Duodenal mucosa (tissue), 2 donors: ENCODE results near the gene TXNL1.
"Not testable (repeated sequence)": the region's sequence is repeated elsewhere in the genome, so short reads cannot be mapped to it uniquely, and the experiment has no call there.

Experiments used
- H3K27ac ChIP-seq: one replicate; pipeline ENCODE4 v1.7.0; 2013; ENCODE audit warnings: low read depth, low read length
- H3K27me3 ChIP-seq, 2 donors: one replicate each; pipeline ENCODE4 v1.7.0; 2013; ENCODE audit warnings: low read length in 2 of 2, control low read depth in 1 of 2; ENCODE audit not compliant: insufficient read depth in 2 of 2, control insufficient read depth in 1 of 2
- H3K36me3 ChIP-seq, 2 donors: one replicate each; pipeline ENCODE4 v1.7.0; 2013; ENCODE audit warnings: low read length in 2 of 2, control low read depth in 1 of 2; ENCODE audit not compliant: insufficient read depth in 2 of 2, control insufficient read depth in 1 of 2
- H3K4me1 ChIP-seq, 2 donors: one replicate each; pipeline ENCODE4 v1.7.0; 2013; ENCODE audit warnings: low read length in 2 of 2, control low read depth in 1 of 2; ENCODE audit not compliant: insufficient read depth in 2 of 2, control insufficient read depth in 1 of 2
- H3K4me3 ChIP-seq, 2 donors: one replicate each; pipeline ENCODE4 v1.7.0; 2013; ENCODE audit warnings: low read length in 2 of 2, low read depth in 1 of 2
- H3K9ac ChIP-seq, 2 donors: one replicate each; pipeline ENCODE4 v1.7.0; 2013; ENCODE audit warnings: low read length in 2 of 2, low read depth in 1 of 2
- H3K9me3 ChIP-seq, 2 donors: one replicate each; pipeline ENCODE4 v1.7.0; 2013; ENCODE audit warnings: low read length in 2 of 2, control low read depth in 1 of 2; ENCODE audit not compliant: control insufficient read depth in 1 of 2

Gene TXNL1

DNA sequence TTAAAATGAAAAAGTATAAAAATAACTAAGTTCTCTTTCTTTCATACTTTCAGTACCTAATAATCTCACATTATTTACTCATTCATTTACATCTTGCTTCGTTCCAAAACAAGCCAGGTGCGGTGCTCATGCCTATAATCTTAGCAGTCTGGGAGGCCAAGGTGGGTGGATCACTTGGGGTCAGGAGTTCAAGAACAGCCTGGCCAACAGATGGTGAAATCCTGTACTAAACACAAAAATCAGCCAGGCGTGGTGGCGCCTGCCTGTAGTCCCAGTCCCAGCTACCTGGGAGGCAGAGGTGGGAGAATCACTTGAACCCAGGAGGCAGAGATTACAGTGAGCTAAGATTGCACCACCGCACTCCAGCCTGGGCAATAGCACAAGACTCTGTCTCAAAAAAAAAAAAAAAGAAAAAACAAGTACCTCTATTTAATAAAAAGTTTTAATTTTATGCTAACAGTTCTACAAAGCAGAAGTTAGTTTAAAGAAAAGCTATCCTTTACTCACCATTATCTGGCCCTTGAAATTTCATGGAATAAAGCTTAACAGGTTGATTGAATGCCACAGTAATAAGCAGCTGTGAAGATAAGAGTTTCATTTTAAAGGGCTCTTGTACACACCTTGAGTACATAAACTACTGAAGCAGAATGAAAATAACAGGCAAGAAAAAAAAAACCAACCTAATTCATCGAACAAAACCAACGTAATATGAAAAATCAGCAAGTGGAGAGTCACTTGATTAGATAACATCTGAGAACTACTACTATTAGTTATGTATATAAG lies 22.5 kb downstream of the TXNL1 start:
- Histone ChIP-seq H3K36me3 (peaks cover 14 to 39% of the 10 kb centered on the region in 2 donors), H3K9me3 (no peaks in the 10 kb centered on the region), H3K4me1 (peaks cover 0 to 4% of the 10 kb centered on the region in 2 donors), H3K4me3 (no peak overlapping the region), H3K27ac (no peak overlapping the region), H3K9ac (no peak overlapping the region), H3K27me3 (no peaks in the 10 kb centered on the region)

DNA sequence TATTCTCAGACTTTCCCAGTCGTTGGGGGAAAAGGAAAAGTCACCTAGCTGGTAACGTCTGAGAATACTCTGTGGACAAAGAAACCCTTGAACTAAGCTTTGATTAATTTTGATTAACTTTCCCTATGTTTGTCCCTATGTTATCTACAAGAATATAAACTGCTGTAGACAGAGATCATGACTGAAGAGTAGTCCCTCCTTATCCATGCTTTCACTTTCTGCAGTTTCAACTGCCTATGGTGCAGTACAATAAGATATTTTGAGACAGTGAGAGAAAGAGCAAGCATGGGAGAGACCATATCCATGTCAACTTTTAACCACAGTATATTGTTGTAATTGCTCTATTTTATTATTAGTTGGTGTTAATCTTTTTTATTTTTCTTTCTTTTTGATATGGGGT lies 31.8 kb downstream of the TXNL1 start:
- H3K36me3 ChIP-seq: peaks cover 22 to 42% of the 10 kb centered on the region in 2 donors
- no peaks in the 10 kb centered on the region for H3K9me3 ChIP-seq
- no peaks in the 10 kb centered on the region for H3K27me3 ChIP-seq
- no peak overlapping the region for H3K4me3 ChIP-seq
- H3K27ac ChIP-seq: no peak overlapping the region
- no peaks in the 10 kb centered on the region for H3K4me1 ChIP-seq
- no peak overlapping the region for H3K9ac ChIP-seq

DNA sequence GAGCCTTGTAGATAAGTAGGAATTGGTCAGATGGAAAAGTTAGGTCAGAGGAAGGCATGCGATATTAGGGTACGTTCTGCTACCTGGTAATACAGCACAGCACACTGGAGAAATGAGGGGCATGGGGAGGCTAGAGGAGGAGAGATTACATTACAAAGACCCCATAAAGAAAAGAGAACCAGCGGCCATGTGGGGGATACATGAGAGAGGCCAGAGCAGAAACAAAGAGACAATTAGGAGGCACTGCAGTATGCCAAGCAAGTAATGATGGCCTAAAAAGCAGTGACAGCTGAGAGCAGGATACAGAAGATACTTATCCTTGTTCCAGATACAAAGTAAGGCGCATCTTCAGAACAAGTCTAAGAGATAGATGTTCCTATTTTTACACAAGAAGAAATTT lies 40.0 kb downstream of the TXNL1 start:
- H3K9me3 ChIP-seq: no peaks in the 10 kb centered on the region
- H3K27ac ChIP-seq: no peak overlapping the region
- H3K36me3 ChIP-seq: peaks cover 5 to 10% of the 10 kb centered on the region in 2 donors
- no peak overlapping the region for H3K4me3 ChIP-seq
- H3K27me3 ChIP-seq: no peaks in the 10 kb centered on the region
- no peaks in the 10 kb centered on the region for H3K4me1 ChIP-seq
- H3K9ac ChIP-seq: no peak overlapping the region

DNA sequence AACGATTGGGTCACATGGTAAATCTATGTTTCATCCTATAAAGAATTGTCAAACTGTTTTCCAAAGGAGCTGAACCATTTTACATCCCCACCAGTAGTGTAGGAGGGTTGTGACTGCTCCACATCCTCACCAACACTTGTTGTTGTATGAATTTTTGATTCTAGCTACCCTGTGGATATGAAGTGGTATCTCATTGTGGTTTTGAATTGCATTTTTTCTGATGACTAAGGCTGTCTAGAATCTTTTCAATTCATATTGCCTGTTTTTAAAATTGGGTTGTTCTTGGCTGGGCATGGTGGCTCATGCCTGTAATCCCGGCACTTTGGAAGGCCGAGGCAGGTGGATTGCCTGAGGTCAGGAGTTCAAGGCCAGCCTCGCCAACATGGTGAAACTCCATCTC lies 44.5 kb downstream of the TXNL1 start:
- Histone ChIP-seq H3K27me3 (no peaks in the 10 kb centered on the region), H3K9me3 (no peaks in the 10 kb centered on the region), H3K27ac (no peak overlapping the region), H3K4me3 (no peak overlapping the region), H3K4me1 (no peaks in the 10 kb centered on the region), H3K36me3 (no peaks in the 10 kb centered on the region), H3K9ac (no peak overlapping the region)

DNA sequence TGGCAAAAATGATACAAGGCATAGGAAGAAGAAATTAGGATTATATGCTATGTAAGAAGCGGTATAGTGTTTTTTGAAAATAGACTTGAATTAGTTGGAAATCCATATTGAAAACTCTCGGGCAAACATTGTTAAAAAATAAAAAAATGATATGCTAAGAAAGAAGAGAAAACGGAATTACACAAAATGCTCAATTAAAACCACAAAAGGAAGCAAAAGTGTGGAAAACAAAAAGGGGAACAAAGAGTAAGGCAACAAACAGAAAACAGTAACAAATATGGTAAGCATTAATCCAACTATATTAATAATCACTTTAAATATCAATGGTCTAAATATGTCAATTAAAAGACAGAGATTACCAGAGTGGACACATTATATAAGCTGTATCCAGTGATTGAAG lies 58.4 kb downstream of the TXNL1 start:
- H3K27me3 ChIP-seq: no peaks in the 10 kb centered on the region
- H3K9me3 ChIP-seq: no peaks in the 10 kb centered on the region
- H3K27ac ChIP-seq: no peak overlapping the region
- H3K4me3 ChIP-seq: no peak overlapping the region
- no peak overlapping the region for H3K9ac ChIP-seq
- peaks cover 0 to 4% of the 10 kb centered on the region in 2 donors for H3K4me1 ChIP-seq
- H3K36me3 ChIP-seq: no peaks in the 10 kb centered on the region

DNA sequence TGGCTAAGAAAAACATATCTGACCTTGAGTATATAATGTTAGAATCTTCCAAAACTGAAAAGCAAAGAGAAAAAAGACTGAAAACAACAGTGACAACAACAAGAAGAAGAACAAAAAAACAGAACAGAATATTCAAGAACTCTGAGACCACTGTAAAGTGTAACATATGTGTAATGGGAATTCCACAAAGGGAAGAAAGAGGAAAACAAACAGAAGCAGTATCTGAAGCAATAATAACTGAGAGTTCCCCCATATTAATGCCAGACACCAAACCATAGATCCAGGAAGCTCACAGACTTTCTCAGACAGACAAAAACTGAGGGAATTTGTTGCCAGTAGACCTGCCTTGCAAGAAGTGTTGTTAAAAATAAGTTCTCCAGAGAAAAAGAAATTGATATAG lies 58.9 kb downstream of the TXNL1 start:
- Histone ChIP-seq H3K4me1 (peaks cover 2 to 9% of the 10 kb centered on the region in 2 donors), H3K9ac (no peak overlapping the region), H3K27me3 (no peaks in the 10 kb centered on the region), H3K9me3 (no peaks in the 10 kb centered on the region), H3K4me3 (no peak overlapping the region), H3K27ac (no peak overlapping the region), H3K36me3 (no peaks in the 10 kb centered on the region)

DNA sequence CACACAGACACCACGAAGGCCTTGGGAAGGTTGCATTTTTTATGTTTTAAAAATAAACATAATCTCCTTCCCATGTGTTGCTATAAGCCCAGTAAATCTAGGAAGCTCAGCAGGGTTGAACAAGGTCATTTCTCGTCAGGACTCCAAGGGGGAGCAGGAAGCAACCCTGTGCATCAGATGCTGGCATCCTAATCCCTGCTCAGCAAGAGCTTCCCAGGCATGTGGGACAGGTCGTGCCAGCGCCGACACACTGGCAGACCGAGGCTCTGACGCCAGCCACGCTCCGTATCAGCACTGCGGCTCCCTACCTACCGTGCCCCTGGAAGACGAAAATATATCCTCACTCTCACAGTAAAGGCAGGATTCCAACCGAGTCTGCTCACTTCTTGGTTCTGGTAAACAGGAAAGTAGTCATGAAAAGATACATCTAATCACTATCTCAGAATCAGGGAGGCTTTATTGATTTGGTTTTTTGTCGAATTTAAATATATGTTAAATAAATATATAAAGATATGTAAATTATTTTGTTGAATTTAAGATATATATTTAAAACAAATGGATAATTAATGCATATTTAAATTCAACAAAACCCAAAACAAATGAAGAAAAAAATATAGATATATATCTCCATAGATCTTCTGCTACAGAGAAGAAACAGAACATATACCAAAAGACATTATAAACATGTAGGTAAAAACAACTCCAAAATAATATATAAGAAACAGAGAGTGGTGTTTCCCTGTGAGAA lies 61.4 kb downstream of the TXNL1 start:
- Histone ChIP-seq H3K4me1 (peaks cover 4 to 12% of the 10 kb centered on the region in 2 donors), H3K27ac (no peak overlapping the region), H3K27me3 (no peaks in the 10 kb centered on the region), H3K36me3 (no peaks in the 10 kb centered on the region), H3K9me3 (no peaks in the 10 kb centered on the region), H3K9ac (no peak overlapping the region), H3K4me3 (no peak overlapping the region)

DNA sequence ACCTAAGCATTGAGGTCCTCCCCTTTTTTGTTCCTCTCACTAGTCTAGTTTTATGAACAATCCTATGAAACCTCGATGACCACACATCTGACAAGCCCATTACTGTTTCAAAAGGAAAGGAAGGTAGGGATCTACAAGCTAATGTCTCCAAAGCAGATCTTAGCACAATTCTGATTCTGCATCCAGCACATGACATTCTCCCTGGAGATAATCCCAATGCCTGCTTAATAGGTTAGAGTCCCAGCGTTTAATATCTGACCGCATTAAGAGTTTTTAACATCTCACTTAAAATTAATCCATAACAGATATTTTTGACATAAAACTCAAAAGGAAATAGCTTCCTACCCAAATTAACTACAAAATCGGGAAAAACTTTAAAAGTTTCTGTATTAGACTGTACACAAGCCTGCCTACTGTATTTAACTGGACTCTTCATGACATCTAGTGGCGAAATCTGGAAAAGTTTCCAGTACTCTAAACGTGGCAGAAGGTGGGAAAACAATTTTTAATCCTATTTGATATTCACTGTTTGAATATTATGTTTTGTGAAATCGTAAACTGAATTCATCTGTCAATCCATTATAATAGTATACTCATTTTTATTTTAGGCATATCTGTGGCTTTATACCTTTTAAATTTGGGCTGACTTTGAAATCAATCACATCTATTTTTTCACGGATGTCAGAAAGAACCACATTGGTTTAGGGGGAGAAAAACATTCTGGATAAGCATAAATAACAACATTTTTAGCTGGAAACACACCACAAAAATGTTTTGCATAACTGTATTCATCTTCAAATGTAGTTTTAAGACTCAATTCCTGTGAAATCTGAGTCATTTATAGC lies 62.4 kb downstream of the TXNL1 start:
- no peak overlapping the region for H3K4me3 ChIP-seq
- H3K9me3 ChIP-seq: no peaks in the 10 kb centered on the region
- H3K27ac ChIP-seq: no peak overlapping the region
- no peak overlapping the region for H3K9ac ChIP-seq
- no peaks in the 10 kb centered on the region for H3K36me3 ChIP-seq
- H3K4me1 ChIP-seq: peaks cover 4 to 12% of the 10 kb centered on the region in 2 donors
- H3K27me3 ChIP-seq: no peaks in the 10 kb centered on the region

DNA sequence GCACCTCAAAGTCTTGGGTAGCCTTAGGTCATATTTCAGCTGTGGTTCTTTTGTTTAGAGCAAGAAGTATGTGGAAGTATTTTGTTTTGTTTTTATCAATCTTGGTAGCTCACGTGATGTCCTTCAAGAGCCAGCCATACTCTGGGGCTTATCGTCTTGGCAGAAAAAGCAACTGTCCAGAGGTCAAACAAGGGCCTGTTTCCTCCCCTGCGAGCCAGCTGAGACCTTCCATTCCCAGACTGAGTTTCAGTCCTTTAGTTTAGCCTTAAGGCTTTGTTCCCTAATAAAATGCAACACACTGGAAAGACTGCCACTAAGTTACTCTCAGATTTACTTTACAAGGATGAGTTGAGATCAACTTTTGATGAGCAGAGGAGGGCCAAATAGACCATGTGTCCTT lies 63.5 kb downstream of the TXNL1 start:
- Histone ChIP-seq H3K27me3 (no peaks in the 10 kb centered on the region), H3K9me3 (no peaks in the 10 kb centered on the region), H3K27ac (no peak overlapping the region), H3K36me3 (no peaks in the 10 kb centered on the region), H3K4me1 (peaks cover 4 to 12% of the 10 kb centered on the region in 2 donors), H3K4me3 (no peak overlapping the region), H3K9ac (no peak overlapping the region)

DNA sequence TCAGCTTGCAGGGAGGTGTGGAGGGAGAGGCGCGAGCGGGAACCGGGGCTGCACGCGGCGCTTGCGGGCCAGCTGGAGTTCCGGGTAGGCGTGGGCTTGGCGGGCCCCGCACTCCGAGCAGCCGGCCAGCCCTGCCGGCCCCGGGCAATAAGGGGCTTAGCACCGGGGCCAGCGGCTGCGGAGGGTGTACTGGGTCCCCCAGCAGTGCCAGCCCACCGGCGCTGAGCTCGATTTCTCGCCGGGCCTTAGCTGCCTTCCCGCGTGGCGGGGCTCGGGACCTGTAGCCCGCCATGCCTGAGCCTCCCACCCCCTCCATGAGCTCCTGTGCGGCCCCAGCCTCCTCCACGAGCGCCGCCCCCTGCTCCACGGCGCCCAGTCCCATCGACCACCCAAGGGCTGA lies 66.1 kb downstream of the TXNL1 start:
- H3K4me1 ChIP-seq: peaks cover 4 to 12% of the 10 kb centered on the region in 2 donors
- H3K4me3 ChIP-seq, H3K36me3 ChIP-seq, H3K27ac ChIP-seq, H3K9me3 ChIP-seq, H3K27me3 ChIP-seq, H3K9ac ChIP-seq: not testable (repeated sequence)
